K562 (cell line): ENCODE measurements around the gene ARHGAP15. TPM values are rescaled to one million over a fixed set of nuclear protein-coding genes. Genes with fewer than 3 reads are reported as not detected.

ENCODE experiments used
- ATAC-seq: fragments of 200-7000 bp; cut with Tn5 transposase; 3 replicates; pipeline ENCODE4 v1.9.1; 2020; ENCODE audit warnings: moderate library complexity
- BruUV-seq: library from RNA; stranded (reverse); fragments of 400-500 nt; replicated peaks from 2 replicates; lab custom pipeline; 2021; lab: Mats Ljungman, UMichigan
- CTCF ChIA-PET: fragments of 300-600 bp; formaldehyde crosslinking; extraction: SDS; loops from one replicate; lab custom pipeline; 2021; ENCODE audit warnings: low intra/inter-chr PET ratio; lab: Yijun Ruan, JAX
- POLR2A ChIA-PET: fragments of 300-600, 350-650 bp; sonication (Branson Sonifier 250); formaldehyde crosslinking; extraction: SDS; loops from one replicate; lab custom pipeline; 2021; ENCODE audit warnings: antibody characterized with exemption, inconsistent platforms; lab: Yijun Ruan, JAX
- DNase-seq, 4 experiments: peaks; one replicate each; pipeline versions ENCODE4 v3.0.0 to v3.0.0-alpha.2; 2011 to 2018; ENCODE audit warnings: low spot score in 3 of 4, mixed read lengths in 3 of 4; ENCODE audit errors: extremely low read depth in 1 of 4
- FAIRE-seq: peaks from 2 replicates; lab custom pipeline; 2011; peaks lifted over from hg19 to GRCh38; lab: Jason Lieb, UNC
- H2AFZ ChIP-seq: 2 replicates; pipeline ENCODE4 v1.6.0; 2011; ENCODE audit warnings: low read depth, low read length, control low read depth, inconsistent platforms
- H3K27ac ChIP-seq: fragments of 200-600 bp; 3 replicates; pipeline ENCODE4 v1.8.0; 2011; ENCODE audit warnings: low read depth, mild to moderate bottlenecking, control low read depth, inconsistent platforms, low read length, moderate library complexity, mixed read lengths; ENCODE audit errors: extremely low read depth
- H3K27me3 ChIP-seq, 2 experiments: fragments of 300-600 bp in 1 of 2; 2 replicates in 1 of 2; 3 replicates in 1 of 2; pipeline versions ENCODE4 v1.6.0 to v1.8.0; 2011; ENCODE audit warnings: inconsistent platforms in 2 of 2, low read length in 2 of 2, mild to moderate bottlenecking in 1 of 2, mixed read lengths in 1 of 2, moderate library complexity in 1 of 2; ENCODE audit not compliant: control insufficient read depth in 2 of 2, insufficient read depth in 2 of 2
- H3K36me3 ChIP-seq: fragments of 300-600 bp; 3 replicates; pipeline ENCODE4 v1.8.0; 2011; ENCODE audit warnings: mild to moderate bottlenecking, low read length, inconsistent platforms; ENCODE audit not compliant: control insufficient read depth, insufficient read depth
- H3K4me1 ChIP-seq, 2 experiments: fragments of 200-600 bp in 1 of 2; replicated peaks in 1 of 2; 2 replicates in 1 of 2; 3 replicates in 1 of 2; pipeline versions ENCODE4 v1.5.1 to v1.8.0; 2011; ENCODE audit warnings: inconsistent platforms in 2 of 2, low read length in 2 of 2, mild to moderate bottlenecking in 1 of 2, mixed read lengths in 1 of 2, moderate library complexity in 1 of 2; ENCODE audit not compliant: control insufficient read depth in 2 of 2, insufficient read depth in 2 of 2
- H3K4me2 ChIP-seq: 2 replicates; pipeline ENCODE4 v1.6.1; 2011; ENCODE audit warnings: low read length, control low read depth, inconsistent platforms, mixed read lengths; ENCODE audit not compliant: insufficient read depth
- H3K4me3 ChIP-seq: fragments of 200-600 bp; sonication (generic), shearing (Covaris generic); 2 replicates; pipeline ENCODE4 v1.5.1; 2016; ENCODE audit warnings: control low read depth, inconsistent platforms
- H3K79me2 ChIP-seq: fragments of 200-600 bp; 3 replicates; pipeline ENCODE4 v1.8.0; 2011; ENCODE audit warnings: low read length, inconsistent platforms; ENCODE audit not compliant: control insufficient read depth, insufficient read depth
- H3K9ac ChIP-seq, 2 experiments: 2 replicates each; pipeline versions ENCODE4 v1.6.0 to v1.6.1; 2011; ENCODE audit warnings: low read depth in 2 of 2, low read length in 2 of 2, control low read depth in 1 of 2, inconsistent platforms in 1 of 2, mild to moderate bottlenecking in 1 of 2, mixed read lengths in 1 of 2; ENCODE audit not compliant: insufficient read depth in 1 of 2
- H3K9me1 ChIP-seq: one replicate; pipeline ENCODE4 v1.6.0; 2011; ENCODE audit warnings: inconsistent platforms, mild to moderate bottlenecking, low read length, moderate library complexity; ENCODE audit not compliant: control insufficient read depth, insufficient read depth
- H3K9me3 ChIP-seq: replicated peaks from 2 replicates; pipeline ENCODE4 v1.5.1; 2011; ENCODE audit warnings: low read depth, low read length, inconsistent platforms; ENCODE audit not compliant: control insufficient read depth, insufficient read depth
- H4K20me1 ChIP-seq: replicated peaks from 2 replicates; pipeline ENCODE4 v1.6.1; 2011; ENCODE audit warnings: low read length, inconsistent platforms, mixed read lengths; ENCODE audit not compliant: control insufficient read depth, insufficient read depth
- CREB3L1 ChIP-seq: fragments of 450-650 bp; IDR thresholded peaks from 2 replicates; pipeline ENCODE4 v1.6.1; 2014; ENCODE audit warnings: low read depth, mild to moderate bottlenecking, moderate library complexity, borderline replicate concordance
- CTCF ChIP-seq, 3 experiments: IDR thresholded peaks in 2 of 3; conservative IDR thresholded peaks in 1 of 3; 2 replicates each; pipeline ENCODE4 v1.5.1; 2011 to 2012; ENCODE audit warnings: low read length in 3 of 3, mild to moderate bottlenecking in 3 of 3, control low read depth in 2 of 3, improper control_type of control experiment in 1 of 3, inconsistent platforms in 1 of 3, low read depth in 1 of 3, mixed read lengths in 1 of 3, moderate library complexity in 1 of 3; ENCODE audit not compliant: insufficient read depth in 2 of 3
- CTCFL ChIP-seq: IDR thresholded peaks from 2 replicates; pipeline ENCODE4 v1.6.1; 2011; ENCODE audit warnings: borderline replicate concordance, low read depth, mild to moderate bottlenecking, moderate library complexity, low read length; ENCODE audit not compliant: insufficient read depth, poor library complexity, severe bottlenecking
- FOXJ2 ChIP-seq: fragments of 200-800 bp; sonication (Bioruptor generic); IDR thresholded peaks from 2 replicates; pipeline ENCODE4 v1.6.1; 2016; ENCODE audit warnings: missing genetic modification characterization, missing compliant biosample characterization
- JUNB ChIP-seq: fragments of 450-650 bp; formaldehyde crosslinking; conservative IDR thresholded peaks from 2 replicates; pipeline ENCODE4 v1.4.0; 2020; ENCODE audit warnings: mild to moderate bottlenecking
- MLLT1 ChIP-seq, 2 experiments: fragments of 450-650 bp; IDR thresholded peaks; 2 replicates each; pipeline ENCODE4 v1.6.1; 2016
- NKRF ChIP-seq: fragments of 450-650 bp; IDR thresholded peaks from 2 replicates; pipeline ENCODE4 v1.6.1; 2016; ENCODE audit warnings: borderline replicate concordance
- NR3C1 ChIP-seq: sonication (generic); formaldehyde crosslinking; IDR thresholded peaks from 2 replicates; pipeline ENCODE4 v1.8.1; 2022; ENCODE audit warnings: missing genetic modification reagents
- PHB ChIP-seq: fragments of 250-450 bp; sonication (Bioruptor Pico); IDR thresholded peaks from 2 replicates; pipeline ENCODE4 v1.5.0; 2021
- RBM22 ChIP-seq: fragments of 200-400 bp; formaldehyde crosslinking; IDR thresholded peaks from 2 replicates; pipeline ENCODE4 v1.6.1; 2018; ENCODE audit warnings: low read length, low read depth; ENCODE audit not compliant: poor library complexity, severe bottlenecking
- RBM25 ChIP-seq: fragments of 200-400 bp; formaldehyde crosslinking; IDR thresholded peaks from 2 replicates; pipeline ENCODE4 v1.6.1; 2018; ENCODE audit warnings: low read length, low read depth, moderate library complexity; ENCODE audit not compliant: severe bottlenecking
- SMC3 ChIP-seq: conservative IDR thresholded peaks from 2 replicates; pipeline ENCODE4 v1.6.1; 2011; ENCODE audit warnings: low read depth, low read length, improper control_type of control experiment; ENCODE audit not compliant: insufficient read depth
- ZNF140 ChIP-seq: fragments of 250-450 bp; sonication (Bioruptor Pico); IDR thresholded peaks from 2 replicates; pipeline ENCODE4 v1.8.0; 2021; ENCODE audit warnings: moderate library complexity, mild to moderate bottlenecking, inconsistent platforms
- WGBS: fragments of 100-300 bp; shearing (Covaris generic); methylation state at CpG from one replicate; pipeline ENCODE4 v1.1.6; 2016; ENCODE audit warnings: low coverage, mixed read lengths; ENCODE audit not compliant: insufficient coverage; ENCODE audit errors: missing lambda C conversion rate; 5-methylcytosine and 5-hydroxymethylcytosine counted together
- in situ Hi-C: fragments of 300-500 bp; cut with MboI; formaldehyde crosslinking; loops from 4 replicates; pipeline ENCODE4 v1.15.0; 2018; ENCODE audit warnings: inconsistent platforms, mixed read lengths
- intact Hi-C: fragments of 100-400 bp; cut with micrococcal nuclease; formaldehyde crosslinking; loops from 2 replicates; pipeline ENCODE4 v1.14.2; 2022
- polyA plus RNA-seq, 8 experiments: library from polyadenylated mRNA; depleted of rRNA in 4 of 8; stranded (reverse) in 5 of 8; unstranded in 3 of 8; fragments of >200 nt; fragmentation: Nextera tagmentation in 2 of 8; fragmentation: Illumina TruSeq in 1 of 8; extraction: Ambion mirVana in 2 of 8; extraction: Trizol in 1 of 8; gene quantifications; 2 replicates each; pipeline versions ENCODE4 v1.2.1 to v1.2.3, GENCODE V29; 2011 to 2014; ENCODE audit warnings: inconsistent platforms in 1 of 8, missing spikeins in 1 of 8
- total RNA-seq, 7 experiments: library from RNA; depleted of rRNA in 6 of 7; stranded (reverse); fragments of >200 nt in 6 of 7; fragmentation: Illumina TruSeq in 2 of 7; extraction: Trizol in 2 of 7; gene quantifications; 2 replicates each; pipeline versions ENCODE4 v1.2.1 to v1.2.3, GENCODE V29; 2011 to 2021; ENCODE audit warnings: low replicate concordance in 1 of 7

ARHGAP15 gene
- total and polyA plus RNA-seq, 9 of the 15 experiments (the other 6 are each of a cell fraction or from before 2014, with no cell fraction given): 1.5 to 17.9 (median 7.9) TPM

- H3K36me3 ChIP-seq: no peaks in the 10 kb centered on the region
- FAIRE-seq (peak; percentile 82), DNase-seq (peak in 2 of 4 experiments; percentile 17 to 41), ATAC-seq (peak; percentile 89)
- H3K9me1 ChIP-seq: no peaks in the 10 kb centered on the region
- ChIA-PET CTCF (interaction anchor here (0.6 kb wide), 1 partner anchor 412 kb away, joined by 3 read pairs; no protein-coding TSS in a partner anchor), POLR2A (no interaction called here)
- no peaks in the 10 kb centered on the region for H4K20me1 ChIP-seq
- H3K9ac ChIP-seq: no peak overlapping the region
- H3K27ac ChIP-seq: no peak overlapping the region
- H3K9me3 ChIP-seq: no peaks in the 10 kb centered on the region
- H3K79me2 ChIP-seq: no peaks in the 10 kb centered on the region
- WGBS: 10% methylated on average over 3 of the region's 3 CpGs
- H2AFZ ChIP-seq: peak overlapping the region; percentile 53; the same call in 1 of the 2 replicates
- H3K27me3 ChIP-seq: no peaks in the 10 kb centered on the region
- in situ Hi-C loops (no loop called here), intact Hi-C loops (no loop called here)
- no peak overlapping the region for H3K4me3 ChIP-seq
- H3K4me1 ChIP-seq: no peaks in the 10 kb centered on the region
- BruUV-seq: no TSS peak
- no peak overlapping the region for H3K4me2 ChIP-seq
- TF ChIP-seq NR3C1 (CRISPR knock-in tag) (no peak), CTCFL (peak; percentile 53), RBM22 (no peak), CTCF (IDR thresholded peaks at IDR 0.05 in 2 of 3, conservative IDR thresholded peaks at IDR 0.05 in 1 of 3; ENCODE audit: insufficient read depth in 2 of 3, low read depth in 1 of 3, low read length in 3 of 3) (peak; percentile 48 to 55 (median 54); a peak in 4 of 6 replicates), CREB3L1 (no peak), FOXJ2 (tag) (no peak), MLLT1 (IDR thresholded peaks at IDR 0.05) (no peak), JUNB (CRISPR knock-in tag) (no peak), ZNF140 (CRISPR knock-in tag) (no peak), RBM25 (no peak), PHB (CRISPR knock-in tag) (no peak), SMC3 (0 out of 2 replicates have a peak, but pooled peaks have one; percentile 11), NKRF (no peak)
Observed at GRCh38 chr2:143575340-143575739, 446.1 kb downstream of the ARHGAP15 start.
